Vagina (tissue), 2 donors: ENCODE results near the gene SLC6A15.
A peak's percentile ranks its signal among the peaks of the same experiment; 100 is the strongest.

Experiments used
- CTCF ChIP-seq, 3 experiments: fragments of 450-650 bp in 2 of 3; fragments of 200-600 bp in 1 of 3; sonication (generic) in 1 of 3; IDR thresholded peaks; one replicate each; pipeline ENCODE4 v1.5.1; 2017 to 2019; ENCODE audit warnings: antibody characterized with exemption in 3 of 3, mild to moderate bottlenecking in 2 of 3, moderate library complexity in 2 of 3
- POLR2A ChIP-seq, 2 donors: fragments of 450-650 bp; IDR thresholded peaks; one replicate each; pipeline ENCODE4 v1.6.1; 2017; ENCODE audit warnings: antibody characterized with exemption in 2 of 2, mild to moderate bottlenecking in 2 of 2, moderate library complexity in 2 of 2
- POLR2AphosphoS5 ChIP-seq, 2 donors: sonication (generic); formaldehyde crosslinking; IDR thresholded peaks; one replicate each; pipeline ENCODE4 v1.9.0; 2017; ENCODE audit warnings: antibody characterized with exemption in 2 of 2, mild to moderate bottlenecking in 2 of 2, low read depth in 1 of 2; ENCODE audit not compliant: insufficient read depth in 1 of 2

GRCh38 chr12:84912198-84913128, at the start of gene SLC6A15:
- TF ChIP-seq POLR2A (IDR thresholded peaks at IDR 0.05) (no peak), CTCF (IDR thresholded peaks at IDR 0.05) (peak in 1 of 3 experiments; percentile 27), POLR2AphosphoS5 (IDR thresholded peaks at IDR 0.05; ENCODE audit: insufficient read depth in 1 of 2, low read depth in 1 of 2) (peak in 1 of 2 donors; percentile 77)
